Mammary epithelial cell (primary cell): ENCODE data around the gene RBM41.
"Not testable (repeated sequence)": the region's sequence is repeated elsewhere in the genome, so short reads cannot be mapped to it uniquely, and the experiment has no call there.

Experiments
- CTCF ChIP-seq, 2 donors: IDR thresholded peaks in 1 of 2; conservative IDR thresholded peaks in 1 of 2; 2 replicates each; pipeline ENCODE4 v1.5.1; 2011 to 2012; ENCODE audit warnings: inconsistent platforms in 2 of 2, low read length in 2 of 2, mild to moderate bottlenecking in 2 of 2, control low read depth in 1 of 2, low read depth in 1 of 2; ENCODE audit not compliant: insufficient read depth in 1 of 2; ENCODE audit errors: extremely low read depth in 1 of 2
- EZH2 ChIP-seq: IDR thresholded peaks from 2 replicates; pipeline ENCODE4 v1.6.1; 2012; ENCODE audit warnings: low read length, inconsistent platforms, borderline replicate concordance

DNA sequence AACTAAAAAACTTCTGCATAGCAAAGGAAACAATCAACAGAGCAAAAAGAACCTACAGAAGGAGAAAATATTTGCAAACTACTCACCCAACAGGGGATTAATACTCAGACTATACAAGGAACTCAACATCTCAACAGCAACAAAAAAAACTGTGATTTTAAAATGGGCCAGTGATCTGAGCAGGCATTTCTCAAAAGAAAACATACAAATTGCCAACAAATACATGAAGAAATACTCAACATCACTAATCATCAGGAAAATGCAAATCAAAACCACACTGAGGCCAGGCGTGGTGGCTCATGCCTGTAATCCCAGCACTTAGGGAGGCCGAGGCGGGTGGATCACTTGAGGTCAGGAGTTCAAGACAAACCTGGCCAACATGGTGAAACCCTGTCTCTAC lies 60.9 kb downstream of the RBM41 start:
- TF ChIP-seq CTCF (conservative IDR thresholded peaks at IDR 0.05 in 1 of 2, IDR thresholded peaks at IDR 0.05 in 1 of 2; ENCODE audit: extremely low read depth in 1 of 2, insufficient read depth in 1 of 2, low read depth in 1 of 2, low read length in 2 of 2); EZH2: not testable (repeated sequence)
